Measurements from ENCODE around the gene MDK.

The MDK gene

DNA sequence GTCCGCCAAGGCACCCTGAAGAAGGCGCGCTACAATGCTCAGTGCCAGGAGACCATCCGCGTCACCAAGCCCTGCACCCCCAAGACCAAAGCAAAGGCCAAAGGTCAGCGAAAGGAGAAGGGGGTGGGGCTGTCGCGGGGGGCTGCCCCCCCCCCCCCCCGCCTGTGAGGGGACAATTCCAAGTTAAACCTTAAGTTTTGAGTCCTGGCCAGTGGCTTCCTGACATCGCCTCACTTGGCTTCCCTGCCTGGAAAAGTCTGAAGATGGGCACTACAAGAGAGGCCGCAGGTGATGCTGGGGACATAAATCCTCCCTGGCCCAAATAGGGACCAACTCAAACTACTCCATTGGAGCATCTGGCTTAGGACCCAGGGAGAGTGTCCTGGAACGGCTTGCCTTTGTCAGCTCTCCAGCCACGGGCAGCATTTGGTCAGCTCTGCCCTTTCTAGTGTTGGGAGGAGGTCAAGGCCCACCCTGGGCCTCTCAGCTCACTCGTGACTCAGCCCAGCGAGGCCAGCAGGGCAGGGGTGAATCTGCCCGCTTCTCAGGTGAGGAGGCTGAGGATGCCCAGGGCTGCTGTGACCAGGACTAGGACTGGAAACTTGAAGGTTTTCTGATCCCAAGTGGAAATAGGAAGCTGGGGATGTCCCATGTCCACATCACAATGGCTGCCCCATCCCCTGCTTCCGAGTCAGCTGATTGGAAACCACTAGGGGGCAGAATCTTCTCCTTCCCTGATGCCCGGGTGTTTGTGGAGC lies 1.4 kb downstream of the MDK start:
- H3K4me1 Mint-ChIP-seq = peaks cover 56% of the 10 kb centered on the region
- no peak for DNase-seq
- H3K4me3 Mint-ChIP-seq = peak overlapping the region in 1 of 2 donors; percentile 8
- H3K9me3 Mint-ChIP-seq = peaks cover 0 to 2% of the 10 kb centered on the region in 2 donors
- ATAC-seq = no peak
- peaks cover 48% of the 10 kb centered on the region for H3K27me3 Mint-ChIP-seq
- H3K27ac Mint-ChIP-seq = peak overlapping the region in 1 of 2 donors; percentile 78

DNA sequence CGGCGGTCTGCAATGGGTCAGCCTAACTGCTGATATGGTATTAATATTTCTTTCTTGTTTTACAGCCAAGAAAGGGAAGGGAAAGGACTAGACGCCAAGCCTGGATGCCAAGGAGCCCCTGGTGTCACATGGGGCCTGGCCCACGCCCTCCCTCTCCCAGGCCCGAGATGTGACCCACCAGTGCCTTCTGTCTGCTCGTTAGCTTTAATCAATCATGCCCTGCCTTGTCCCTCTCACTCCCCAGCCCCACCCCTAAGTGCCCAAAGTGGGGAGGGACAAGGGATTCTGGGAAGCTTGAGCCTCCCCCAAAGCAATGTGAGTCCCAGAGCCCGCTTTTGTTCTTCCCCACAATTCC lies 1.9 kb downstream of the MDK start:
- H3K27ac Mint-ChIP-seq = peak overlapping the region in 1 of 2 donors; percentile 78
- DNase-seq = no peak
- peaks cover 53% of the 10 kb centered on the region for H3K27me3 Mint-ChIP-seq
- no peaks in the 10 kb centered on the region for H3K9me3 Mint-ChIP-seq
- no peak overlapping the region for H3K4me3 Mint-ChIP-seq
- no peak for ATAC-seq
- peaks cover 62% of the 10 kb centered on the region for H3K4me1 Mint-ChIP-seq

DNA sequence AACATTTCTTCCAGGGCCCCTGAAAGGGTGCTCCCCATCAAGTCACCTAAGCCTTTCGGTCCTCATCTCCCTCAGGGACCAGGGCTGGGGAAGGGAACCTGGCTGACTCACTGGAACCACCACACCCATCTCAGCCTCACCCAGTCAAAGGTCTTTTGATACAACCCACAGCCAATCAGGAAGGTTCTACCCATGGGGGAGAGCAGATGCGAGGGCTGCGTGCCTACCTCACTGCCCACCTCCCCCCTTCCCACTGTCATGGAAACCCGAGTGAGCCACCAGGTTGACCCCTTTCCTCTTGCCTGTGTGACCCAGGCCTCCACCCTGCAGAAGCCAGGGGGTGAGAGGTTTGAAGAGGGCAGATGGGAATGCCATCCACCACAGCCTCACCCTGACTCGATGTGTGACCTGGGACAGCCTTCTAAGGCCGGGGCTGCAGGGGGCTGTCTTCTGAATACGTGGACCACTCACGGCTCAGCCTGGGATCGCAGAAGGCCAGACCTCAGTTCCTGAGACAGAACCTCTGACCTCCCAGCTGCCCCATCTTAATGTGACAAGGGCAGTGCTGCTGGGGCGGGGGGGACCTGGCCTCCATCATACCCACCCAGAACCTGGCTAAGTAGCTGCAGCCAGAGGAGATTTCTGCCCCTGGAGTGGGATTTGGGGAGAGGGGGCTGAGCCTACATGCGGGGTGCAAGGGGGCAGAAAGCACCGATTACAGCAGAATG lies 2.7 kb downstream of the MDK start:
- Mint-ChIP-seq H3K27ac (peak overlapping the region in 1 of 2 donors; percentile 54), H3K9me3 (no peaks in the 10 kb centered on the region)

GRCh38 chr11:46385169-46386004 lies 3.9 kb downstream of the MDK start:
- Mint-ChIP-seq H3K27me3 (peaks cover 73% of the 10 kb centered on the region), H3K9me3 (no peaks in the 10 kb centered on the region), H3K4me1 (peaks cover 63% of the 10 kb centered on the region), H3K4me3 (no peak overlapping the region), H3K27ac (no peak overlapping the region)
- DNase-seq (no peak), ATAC-seq (no peak)

More for the DNA sequence above, 2.7 kb downstream of the MDK start:
- no peak for ATAC-seq
- peaks cover 61% of the 10 kb centered on the region for H3K27me3 Mint-ChIP-seq
- no peak overlapping the region for H3K4me3 Mint-ChIP-seq
- no peak for DNase-seq
- H3K4me1 Mint-ChIP-seq = peaks cover 62% of the 10 kb centered on the region

- H3K4me1 Mint-ChIP-seq = peaks cover 62% of the 10 kb centered on the region
- H3K4me3 Mint-ChIP-seq = no peak overlapping the region
- no peaks in the 10 kb centered on the region for H3K9me3 Mint-ChIP-seq
- ATAC-seq = no peak
- no peak for DNase-seq
- peak overlapping the region in 1 of 2 donors; percentile 69 for H3K27ac Mint-ChIP-seq
- H3K27me3 Mint-ChIP-seq = peaks cover 80% of the 10 kb centered on the region
These were observed 4.6 kb downstream of the MDK start for GRCh38 chr11:46386005-46386578.

DNA sequence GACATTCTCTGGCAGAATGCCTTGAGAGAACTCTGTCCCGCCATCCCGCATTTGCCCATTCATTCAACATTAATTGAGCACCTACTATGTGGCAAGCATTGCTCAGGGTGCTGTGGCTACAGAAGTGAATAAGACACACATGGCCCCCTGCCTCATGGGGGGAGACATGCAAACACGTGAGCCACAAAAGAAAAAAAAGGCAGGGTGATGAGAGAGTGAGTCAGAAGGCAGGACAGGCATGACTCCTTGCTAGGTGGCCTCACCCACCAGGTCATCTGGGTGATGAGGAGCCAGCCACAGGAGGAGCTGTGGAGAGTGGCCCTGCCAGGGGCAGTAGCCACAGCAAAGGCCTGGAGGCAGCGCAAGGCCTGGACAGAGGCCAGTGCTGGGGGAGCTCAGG lies 5.2 kb downstream of the MDK start:
- Mint-ChIP-seq H3K9me3 (no peaks in the 10 kb centered on the region), H3K27me3 (peaks cover 80% of the 10 kb centered on the region), H3K4me3 (no peak overlapping the region), H3K27ac (no peak overlapping the region), H3K4me1 (peaks cover 61% of the 10 kb centered on the region)
- ATAC-seq = no peak
- no peak for DNase-seq

DNA sequence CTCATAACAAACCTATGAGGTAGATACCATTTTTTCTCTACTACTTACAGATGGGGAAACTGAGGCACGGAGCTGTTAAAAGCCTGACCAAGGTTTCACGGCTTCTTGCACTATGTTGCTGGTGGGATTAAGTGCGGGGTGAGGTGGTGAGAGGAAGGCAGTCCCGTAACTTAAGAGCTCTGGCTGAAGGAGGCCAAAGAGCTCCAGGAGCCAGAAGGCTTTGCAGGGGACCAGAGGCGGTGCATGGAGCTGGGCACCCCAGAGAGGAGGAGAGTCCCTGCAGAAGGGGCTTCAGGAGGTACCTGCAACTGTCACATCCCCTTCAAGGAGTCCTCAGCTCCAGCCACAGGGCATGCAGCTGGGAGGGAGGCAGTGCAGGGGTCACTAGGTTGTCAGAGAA lies 6.0 kb downstream of the MDK start:
- no peak for ATAC-seq
- H3K9me3 Mint-ChIP-seq = no peaks in the 10 kb centered on the region
- DNase-seq = no peak
- H3K27me3 Mint-ChIP-seq = peaks cover 75% of the 10 kb centered on the region
- H3K4me1 Mint-ChIP-seq = peaks cover 55% of the 10 kb centered on the region
- no peak overlapping the region for H3K4me3 Mint-ChIP-seq
- H3K27ac Mint-ChIP-seq = no peak overlapping the region

- ATAC-seq (peak; percentile 4), DNase-seq (no peak)
- Mint-ChIP-seq H3K27me3 (peaks cover 79% of the 10 kb centered on the region), H3K27ac (no peak overlapping the region), H3K9me3 (no peaks in the 10 kb centered on the region), H3K4me1 (peaks cover 61% of the 10 kb centered on the region), H3K4me3 (peak overlapping the region in 1 of 2 donors; percentile 48)
These were observed 6.6 kb downstream of the MDK start for GRCh38 chr11:46387919-46388618.

GRCh38 chr11:46388619-46389449 lies 7.4 kb downstream of the MDK start:
- ATAC-seq (no peak), DNase-seq (no peak)
- H3K4me1 Mint-ChIP-seq = peaks cover 62% of the 10 kb centered on the region
- no peak overlapping the region for H3K27ac Mint-ChIP-seq
- no peaks in the 10 kb centered on the region for H3K9me3 Mint-ChIP-seq
- H3K4me3 Mint-ChIP-seq = peak overlapping the region; percentile 61 to 76
- H3K27me3 Mint-ChIP-seq = peaks cover 87% of the 10 kb centered on the region

DNA sequence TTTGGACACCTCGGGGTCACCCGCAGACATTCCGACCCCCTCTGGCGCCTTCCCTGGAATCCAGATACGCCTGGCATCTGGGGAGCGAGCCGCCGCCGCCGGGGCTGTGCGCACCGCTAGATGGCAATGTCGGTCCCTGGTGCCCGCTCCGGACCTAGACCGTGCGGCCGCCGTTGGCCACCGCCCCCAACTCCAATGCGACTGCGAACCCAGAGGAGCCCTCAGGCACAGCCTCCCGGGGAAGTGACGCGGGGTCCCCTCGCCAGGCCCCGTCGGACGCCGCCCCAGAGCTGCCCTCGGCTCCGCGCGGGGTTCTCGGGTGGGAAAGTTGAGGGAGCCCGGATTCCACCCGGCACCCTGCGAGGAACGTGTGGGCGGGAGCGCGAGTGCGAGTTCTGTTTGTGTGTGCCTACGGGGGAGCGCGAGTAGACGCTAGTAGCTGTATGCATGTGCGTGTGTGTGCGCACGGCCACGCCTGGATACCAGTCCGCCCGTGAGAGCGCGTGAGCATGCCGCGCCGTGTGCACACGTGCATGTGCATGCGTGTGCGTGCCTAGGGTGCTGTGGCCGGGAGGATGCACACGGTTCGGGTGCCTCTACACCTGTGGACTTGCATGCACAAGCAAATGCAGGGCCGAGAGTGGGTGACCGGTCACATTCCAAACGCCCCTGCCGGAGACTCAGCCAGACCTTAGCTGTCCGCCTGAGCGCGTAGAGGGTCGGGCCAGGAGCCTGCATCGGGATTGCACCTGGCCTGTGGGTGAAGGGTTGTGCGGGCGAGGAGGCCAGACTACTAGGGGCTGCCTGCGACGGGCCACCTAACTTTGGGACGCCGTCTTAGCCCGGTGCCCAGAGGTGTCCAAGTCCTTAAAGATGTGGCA lies 8.2 kb downstream of the MDK start:
- no peaks in the 10 kb centered on the region for H3K9me3 Mint-ChIP-seq
- H3K4me1 Mint-ChIP-seq = peaks cover 60% of the 10 kb centered on the region
- peak; percentile 64 for ATAC-seq
- peaks cover 88% of the 10 kb centered on the region for H3K27me3 Mint-ChIP-seq
- no peak overlapping the region for H3K27ac Mint-ChIP-seq
- DNase-seq = peak; percentile 54 to 66
- peak overlapping the region; percentile 61 to 76 for H3K4me3 Mint-ChIP-seq

DNA sequence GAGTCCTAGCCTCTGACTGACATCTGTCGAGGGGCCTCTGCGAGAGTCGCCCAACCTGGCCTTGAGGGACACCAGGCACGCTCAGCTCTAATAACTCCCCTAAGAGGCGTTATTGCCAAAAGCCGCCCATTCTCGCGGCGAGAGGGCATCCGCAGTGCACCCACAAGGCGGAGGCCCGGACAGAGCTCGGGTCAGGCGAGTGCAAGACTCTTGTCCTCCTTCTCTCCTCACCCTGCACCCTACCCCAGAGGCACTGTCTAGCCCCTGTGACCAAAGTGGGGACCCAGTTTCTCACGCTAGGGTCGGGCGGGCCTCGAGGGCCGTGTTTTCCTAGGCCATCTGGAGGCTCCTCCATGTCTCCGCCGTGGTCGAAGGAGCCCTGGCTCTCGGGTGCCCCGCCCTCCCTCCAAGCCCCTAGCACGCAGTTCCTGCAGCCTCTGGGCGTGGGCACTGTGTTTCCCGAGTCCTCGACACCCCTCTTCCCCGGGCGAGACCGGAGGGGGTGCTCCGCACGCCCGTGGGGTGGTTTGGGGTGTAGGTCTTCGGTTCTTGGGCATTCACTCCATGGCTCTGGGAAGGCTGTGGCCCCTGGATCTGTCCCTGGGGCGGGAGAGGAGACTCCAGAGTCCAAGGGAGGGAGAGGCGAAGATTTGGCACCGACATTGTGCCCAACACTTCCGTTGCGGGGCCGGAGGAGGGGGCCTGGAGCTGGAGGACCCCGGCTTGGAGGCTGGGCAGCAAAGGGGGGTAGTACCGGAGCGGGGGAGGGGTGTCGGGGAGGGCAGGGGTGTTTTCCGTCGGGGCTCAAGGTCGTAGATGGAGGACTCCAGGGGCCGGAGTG lies 9.1 kb downstream of the MDK start:
- Mint-ChIP-seq H3K27ac (peak overlapping the region in 1 of 2 donors; percentile 86), H3K27me3 (peaks cover 80% of the 10 kb centered on the region), H3K9me3 (no peaks in the 10 kb centered on the region), H3K4me1 (peaks cover 60% of the 10 kb centered on the region), H3K4me3 (peak overlapping the region; percentile 64 to 76)
- no peak for DNase-seq
- ATAC-seq = no peak

GRCh38 chr11:46391186-46391577 lies 9.7 kb downstream of the MDK start:
- peaks cover 58% of the 10 kb centered on the region for H3K4me1 Mint-ChIP-seq
- H3K27me3 Mint-ChIP-seq = peaks cover 73% of the 10 kb centered on the region
- no peak overlapping the region for H3K27ac Mint-ChIP-seq
- DNase-seq (no peak), ATAC-seq (no peak)
- H3K9me3 Mint-ChIP-seq = no peaks in the 10 kb centered on the region
- peak overlapping the region; percentile 64 to 76 for H3K4me3 Mint-ChIP-seq

All from stimulated activated naive CD8-positive, alpha-beta T cell treated with anti-CD3 and anti-CD28 coated beads, Interleukin-15, amount 100 ng/mL, for 72 hours (primary cell).